Myometrial cell (primary cell): Measurements from ENCODE around the gene UBE2QL1. TPM values are rescaled to one million over a fixed set of nuclear protein-coding genes. Genes with fewer than 3 reads are reported as not detected.

Experiments
- total RNA-seq: library from RNA; depleted of rRNA; stranded (reverse); fragments of >200 nt; gene quantifications from 2 replicates; pipeline ENCODE4 v1.2.3, GENCODE V29; 2015

The UBE2QL1 gene
- total RNA-seq = not detected in 2 replicates

GRCh38 chr5:6448622-6449464 is at the start of gene UBE2QL1:
UBE2QL1 (plus strand) TSS chr5:6448859; CDS start chr5:6448894, 35 bp downstream.

Other genes with a start within 250 kb of the UBE2QL1 start
- gene MED10, start 70.3 kb upstream of the UBE2QL1 start, total RNA-seq = 14.2 and 20.5 TPM in 2 replicates
- 34.3 and 46.1 TPM in 2 replicates for gene NSUN2, start 184.2 kb downstream of the UBE2QL1 start, total RNA-seq
- 5.2 and 7.8 TPM in 2 replicates for gene SRD5A1, start 184.6 kb downstream of the UBE2QL1 start, total RNA-seq